ENCODE measurements around the gene STXBP3. TPM values are rescaled to one million over a fixed set of nuclear protein-coding genes. Genes with fewer than 3 reads are reported as not detected.

Gene STXBP3
- polyA plus RNA-seq, 3 donors: 32.3 to 56.2 (median 48.3) TPM

GRCh38 chr1:108816049-108816893, 69.8 kb downstream of the STXBP3 start:
- Histone ChIP-seq H3K27ac (ENCODE audit: low read depth in 1 of 2, low read length in 2 of 2) (no peak overlapping the region), H3K4me2 (replicated peaks; ENCODE audit: extremely low read depth, low read length, poor library complexity, severe bottlenecking) (no peak overlapping the region), H4K20me1 (ENCODE audit: insufficient read depth, low read length) (no peaks in the 10 kb centered on the region), H3K79me2 (ENCODE audit: insufficient read depth, low read length) (no peaks in the 10 kb centered on the region), H3K9ac (ENCODE audit: insufficient read depth, low read length, poor library complexity, severe bottlenecking) (no peak overlapping the region), H3K27me3 (ENCODE audit: control insufficient read depth in 2 of 2, insufficient read depth in 2 of 2, low read length in 2 of 2) (no peaks in the 10 kb centered on the region), H3K4me1 (ENCODE audit: control insufficient read depth in 1 of 2, insufficient read depth in 2 of 2, low read length in 2 of 2) (no peaks in the 10 kb centered on the region), H3K36me3 (replicated peaks in 1 of 2; ENCODE audit: control insufficient read depth in 1 of 2, insufficient read depth in 2 of 2, low read length in 2 of 2) (peaks cover 12 to 13% of the 10 kb centered on the region in 2 donors), H3K9me3 (replicated peaks in 1 of 2; ENCODE audit: control insufficient read depth in 1 of 2, insufficient read depth in 1 of 2, low read length in 2 of 2) (no peaks in the 10 kb centered on the region), H2AFZ (ENCODE audit: insufficient read depth, low read depth, low read length, poor library complexity, severe bottlenecking) (no peak overlapping the region), H3K4me3 (replicated peaks in 1 of 3; ENCODE audit: low read depth in 2 of 3, low read length in 3 of 3) (no peak overlapping the region)
- intact Hi-C loops (cut with micrococcal nuclease): no loop called here
- DNase-seq: peak in 1 of 3 donors; percentile 32
- H3K27ac Mint-ChIP-seq: no peak overlapping the region
- peaks cover 4% of the 10 kb centered on the region for H3K4me1 Mint-ChIP-seq
- WGBS (ENCODE audit: insufficient coverage): 65% methylated on average over 8 of the region's 12 CpGs
- TF ChIP-seq CTCF (IDR thresholded peaks at IDR 0.05): no peak
- H3K36me3 Mint-ChIP-seq: peaks cover 7 to 10% of the 10 kb centered on the region in 2 donors
- peaks cover 0 to 2% (median 0%) of the 10 kb centered on the region in 3 donors for H3K27me3 Mint-ChIP-seq (ENCODE audit: low read depth in 3 of 3)
- no peaks in the 10 kb centered on the region for H3K9me3 Mint-ChIP-seq
- H3K4me3 Mint-ChIP-seq: peak overlapping the region in 1 of 2 donors; percentile 44

- peaks cover 5% of the 10 kb centered on the region in 2 donors for H3K36me3 ChIP-seq (replicated peaks in 1 of 2; ENCODE audit: control insufficient read depth in 1 of 2, insufficient read depth in 2 of 2, low read length in 2 of 2)
- no peak overlapping the region for H3K4me3 ChIP-seq (replicated peaks in 1 of 3; ENCODE audit: low read depth in 2 of 3, low read length in 3 of 3)
- H3K27me3 ChIP-seq (ENCODE audit: control insufficient read depth in 2 of 2, insufficient read depth in 2 of 2, low read length in 2 of 2): no peaks in the 10 kb centered on the region
- no peak overlapping the region for H3K27ac ChIP-seq (ENCODE audit: low read depth in 1 of 2, low read length in 2 of 2)
- H3K27ac Mint-ChIP-seq: no peak overlapping the region
- no peak overlapping the region for H3K4me2 ChIP-seq (replicated peaks; ENCODE audit: extremely low read depth, low read length, poor library complexity, severe bottlenecking)
- no CpG with 5 or more reads among the region's 8 CpGs for WGBS (ENCODE audit: insufficient coverage)
- no peak for DNase-seq
- no peaks in the 10 kb centered on the region for H3K4me1 ChIP-seq (ENCODE audit: control insufficient read depth in 1 of 2, insufficient read depth in 2 of 2, low read length in 2 of 2)
- no peaks in the 10 kb centered on the region for H3K9me3 Mint-ChIP-seq
- peaks cover 0 to 5% (median 0%) of the 10 kb centered on the region in 3 donors for H3K27me3 Mint-ChIP-seq (ENCODE audit: low read depth in 3 of 3)
- no peaks in the 10 kb centered on the region for H3K79me2 ChIP-seq (ENCODE audit: insufficient read depth, low read length)
- H4K20me1 ChIP-seq (ENCODE audit: insufficient read depth, low read length): no peaks in the 10 kb centered on the region
- no peak for TF ChIP-seq CTCF (IDR thresholded peaks at IDR 0.05)
- H2AFZ ChIP-seq (ENCODE audit: insufficient read depth, low read depth, low read length, poor library complexity, severe bottlenecking): no peak overlapping the region
- peaks cover 4% of the 10 kb centered on the region for H3K4me1 Mint-ChIP-seq
- no peak overlapping the region for H3K9ac ChIP-seq (ENCODE audit: insufficient read depth, low read length, poor library complexity, severe bottlenecking)
- intact Hi-C loops (cut with micrococcal nuclease): no loop called here
- H3K36me3 Mint-ChIP-seq: peaks cover 0 to 2% of the 10 kb centered on the region in 2 donors
- H3K9me3 ChIP-seq (replicated peaks in 1 of 2; ENCODE audit: control insufficient read depth in 1 of 2, insufficient read depth in 1 of 2, low read length in 2 of 2): no peaks in the 10 kb centered on the region
- no peak overlapping the region for H3K4me3 Mint-ChIP-seq
Measured at GRCh38 chr1:108817016-108817415, 70.5 kb downstream of the STXBP3 start.
